HG03558 (cell line): Measurements from ENCODE around the gene AMMECR1.
A peak's percentile ranks its signal among the peaks of the same experiment; 100 is the strongest.
"Not testable (repeated sequence)": the region's sequence is repeated elsewhere in the genome, so short reads cannot be mapped to it uniquely, and the experiment has no call there.

Source experiments
- ATAC-seq: cut with Tn5 transposase; IDR thresholded peaks from one replicate; pipeline ENCODE4 v1.9.1; 2021; ENCODE audit warnings: moderate number of reproducible peaks; ENCODE audit not compliant: unreplicated experiment; ENCODE audit errors: extremely low read depth

The AMMECR1 gene

GRCh38 chrX:110317820-110318663, at the start of gene AMMECR1:
Gene AMMECR1, minus strand, starts transcription at chrX:110318085. Its CDS starts 14 bp downstream, at chrX:110318071.
- ATAC-seq, result peak; percentile 52

- no peak for ATAC-seq
Observed at GRCh38 chrX:110363244-110363643, 45.4 kb upstream of the AMMECR1 start.

GRCh38 chrX:110359273-110359672, 41.4 kb upstream of the AMMECR1 start:
- no peak for ATAC-seq

GRCh38 chrX:110358548-110358947, 40.7 kb upstream of the AMMECR1 start, which contains the start of gene RTL9:
Gene RTL9, plus strand, starts transcription at chrX:110358848. Its CDS starts 91,770 bp downstream, at chrX:110450618.
- no peak for ATAC-seq

- no peak for ATAC-seq
Observed at GRCh38 chrX:110346681-110347080, 28.8 kb upstream of the AMMECR1 start.

GRCh38 chrX:110341189-110342035, 23.5 kb upstream of the AMMECR1 start:
- ATAC-seq, result peak; percentile 90

GRCh38 chrX:110338935-110339334, 21.1 kb upstream of the AMMECR1 start:
- ATAC-seq, result no peak

- ATAC-seq, result not testable (repeated sequence)
Observed at GRCh38 chrX:110333458-110333857, 15.6 kb upstream of the AMMECR1 start.

- ATAC-seq, result no peak
Observed at GRCh38 chrX:110331444-110332030, 13.7 kb upstream of the AMMECR1 start.

GRCh38 chrX:110328613-110329012, 10.7 kb upstream of the AMMECR1 start:
- not testable (repeated sequence) for ATAC-seq

GRCh38 chrX:110327336-110327735, 9.5 kb upstream of the AMMECR1 start:
- ATAC-seq, result no peak

- ATAC-seq, result no peak
Observed at GRCh38 chrX:110326712-110327111, 8.8 kb upstream of the AMMECR1 start.

- no peak for ATAC-seq
Observed at GRCh38 chrX:110322603-110323002, 4.7 kb upstream of the AMMECR1 start.

GRCh38 chrX:110321670-110322069, 3.8 kb upstream of the AMMECR1 start:
- no peak for ATAC-seq

GRCh38 chrX:110321081-110321480, 3.2 kb upstream of the AMMECR1 start:
- no peak for ATAC-seq

- no peak for ATAC-seq
Observed at GRCh38 chrX:110320381-110320987, 2.6 kb upstream of the AMMECR1 start.

GRCh38 chrX:110318664-110318968, 731 bp upstream of the AMMECR1 start:
- ATAC-seq, result no peak

GRCh38 chrX:110317061-110317819, 645 bp downstream of the AMMECR1 start:
- no peak for ATAC-seq

- no peak for ATAC-seq
Observed at GRCh38 chrX:110316351-110317060, 1.4 kb downstream of the AMMECR1 start.
